ENCODE data around the gene LRIG3.

Gene LRIG3

DNA sequence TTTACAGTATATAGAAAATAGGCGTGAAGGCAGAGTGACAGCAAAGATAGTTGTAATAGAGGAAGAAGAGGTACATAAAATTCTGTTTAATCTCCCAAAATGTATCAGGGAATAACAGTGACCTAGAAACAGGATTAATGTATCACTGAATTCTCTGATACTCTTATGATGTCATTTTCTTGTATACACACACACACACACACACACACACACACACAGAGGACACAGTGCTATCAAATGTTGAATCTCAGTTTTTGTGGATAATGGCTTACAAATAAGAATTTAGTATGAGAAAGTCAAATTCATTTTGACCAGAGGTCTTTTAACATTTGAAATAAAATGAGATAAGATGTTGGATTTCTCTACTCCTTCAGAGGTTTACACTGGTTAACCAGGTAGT, 4.3 kb upstream of the LRIG3 start:
- no peaks in the 10 kb centered on the region for H3K27me3 ChIP-seq
- intact Hi-C loops (cut with DNase I; ENCODE audit: low total_unique reads): no loop called here
- H3K36me3 ChIP-seq: no peaks in the 10 kb centered on the region
- H3K4me3 ChIP-seq: no peak overlapping the region
- H3K9me3 ChIP-seq: no peaks in the 10 kb centered on the region
- TF ChIP-seq, protein P1, sequence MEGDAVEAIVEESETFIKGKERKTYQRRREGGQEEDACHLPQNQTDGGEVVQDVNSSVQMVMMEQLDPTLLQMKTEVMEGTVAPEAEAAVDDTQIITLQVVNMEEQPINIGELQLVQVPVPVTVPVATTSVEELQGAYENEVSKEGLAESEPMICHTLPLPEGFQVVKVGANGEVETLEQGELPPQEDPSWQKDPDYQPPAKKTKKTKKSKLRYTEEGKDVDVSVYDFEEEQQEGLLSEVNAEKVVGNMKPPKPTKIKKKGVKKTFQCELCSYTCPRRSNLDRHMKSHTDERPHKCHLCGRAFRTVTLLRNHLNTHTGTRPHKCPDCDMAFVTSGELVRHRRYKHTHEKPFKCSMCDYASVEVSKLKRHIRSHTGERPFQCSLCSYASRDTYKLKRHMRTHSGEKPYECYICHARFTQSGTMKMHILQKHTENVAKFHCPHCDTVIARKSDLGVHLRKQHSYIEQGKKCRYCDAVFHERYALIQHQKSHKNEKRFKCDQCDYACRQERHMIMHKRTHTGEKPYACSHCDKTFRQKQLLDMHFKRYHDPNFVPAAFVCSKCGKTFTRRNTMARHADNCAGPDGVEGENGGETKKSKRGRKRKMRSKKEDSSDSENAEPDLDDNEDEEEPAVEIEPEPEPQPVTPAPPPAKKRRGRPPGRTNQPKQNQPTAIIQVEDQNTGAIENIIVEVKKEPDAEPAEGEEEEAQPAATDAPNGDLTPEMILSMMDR (IDR thresholded peaks at IDR 0.05): no peak
- no peak overlapping the region for H3K27ac ChIP-seq
- DNase-seq: no peak
- H3K4me1 ChIP-seq: peaks cover 0 to 15% (median 3%) of the 10 kb centered on the region in 4 donors

DNA sequence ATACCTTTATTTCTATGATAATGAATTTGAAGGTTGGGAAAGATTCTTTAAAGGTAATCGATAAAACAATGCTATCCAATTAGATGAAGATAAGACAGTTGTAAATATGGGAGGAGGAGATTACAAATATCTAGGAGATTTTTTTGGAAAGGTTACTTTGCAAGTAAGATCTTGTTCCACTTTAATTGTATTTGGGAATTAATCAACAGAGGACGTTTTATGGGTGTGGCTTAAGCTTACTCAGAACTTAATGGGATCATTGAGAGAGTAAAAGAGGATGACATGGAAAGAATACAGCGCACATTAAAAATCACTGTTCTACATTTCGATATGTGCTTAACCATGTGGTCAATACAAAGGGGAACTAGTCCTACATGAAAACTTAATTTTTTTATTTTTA, 3.5 kb upstream of the LRIG3 start:
- H3K9me3 ChIP-seq: no peaks in the 10 kb centered on the region
- no peak for DNase-seq
- H3K4me1 ChIP-seq: peaks cover 0 to 15% (median 3%) of the 10 kb centered on the region in 4 donors
- no peaks in the 10 kb centered on the region for H3K27me3 ChIP-seq
- TF ChIP-seq, protein P1 (IDR thresholded peaks at IDR 0.05): no peak
- H3K27ac ChIP-seq: no peak overlapping the region
- no peaks in the 10 kb centered on the region for H3K36me3 ChIP-seq
- intact Hi-C loops (cut with DNase I; ENCODE audit: low total_unique reads): no loop called here
- no peak overlapping the region for H3K4me3 ChIP-seq

DNA sequence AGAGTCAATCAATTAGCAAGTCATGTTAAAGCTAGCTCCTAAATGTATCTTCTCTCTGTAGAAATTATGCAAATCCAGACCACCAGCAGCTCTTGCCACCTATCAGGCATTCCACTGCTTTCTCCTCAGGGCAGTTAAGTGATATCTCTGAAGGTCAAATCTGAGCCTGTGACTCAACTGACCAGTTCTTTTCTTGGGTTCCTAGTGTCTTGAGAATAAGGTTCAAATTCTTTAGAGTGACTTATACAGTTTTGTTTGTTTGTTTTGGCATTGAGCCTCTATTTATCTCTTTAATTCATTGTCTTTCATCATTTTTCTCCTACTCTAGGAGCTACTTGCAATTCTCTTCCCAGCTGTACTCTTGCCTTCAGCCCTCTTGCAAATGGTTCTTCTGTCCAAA, 2.5 kb upstream of the LRIG3 start:
- no peak overlapping the region for H3K27ac ChIP-seq

DNA sequence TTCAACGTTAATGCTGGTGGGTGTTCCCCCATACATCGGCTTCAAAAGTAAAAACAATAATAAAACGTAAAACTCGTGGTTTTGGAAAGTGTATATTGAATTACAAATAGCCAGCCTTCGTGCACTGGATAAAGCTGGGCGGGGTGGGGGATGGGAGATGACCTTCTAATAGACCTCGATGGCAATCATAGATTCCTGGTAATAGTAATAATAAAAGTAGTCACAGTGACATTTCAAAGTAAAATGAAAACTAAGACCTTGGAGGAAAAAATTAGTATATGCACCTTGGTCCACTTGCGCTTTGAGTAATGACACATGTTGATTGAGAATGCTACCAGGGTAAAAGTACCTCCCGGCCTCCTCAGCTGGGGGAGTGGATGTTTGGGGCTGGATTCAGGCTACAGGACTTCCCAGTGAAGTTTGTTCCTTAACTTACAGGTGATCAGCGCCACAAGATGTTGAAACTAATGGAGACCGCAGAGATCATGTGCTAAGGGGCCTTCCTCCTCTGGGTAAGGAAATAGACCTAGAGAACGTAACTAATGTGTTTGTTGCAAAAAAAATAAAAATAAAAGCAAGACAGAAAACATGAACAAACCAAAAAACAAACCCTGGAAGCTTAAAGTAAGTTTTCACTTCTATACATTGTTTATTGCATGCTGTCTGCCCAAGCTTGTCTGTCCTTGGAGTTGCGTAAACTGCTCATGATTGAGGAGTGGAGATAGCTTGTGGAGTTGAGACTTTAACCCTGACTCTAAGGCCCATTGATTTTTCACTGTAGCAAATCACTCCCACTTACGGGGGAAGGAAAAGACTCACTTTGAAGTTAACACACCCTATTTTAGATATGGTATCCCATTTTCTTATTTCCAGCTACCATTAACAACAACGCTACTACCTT, 907 bp upstream of the LRIG3 start:
- no peak for DNase-seq
- Histone ChIP-seq H3K27ac (peak overlapping the region; percentile 97 to 98), H3K4me3 (peak overlapping the region; percentile 91 to 96), H3K4me1 (peaks cover 0 to 24% (median 3%) of the 10 kb centered on the region in 4 donors), H3K27me3 (no peaks in the 10 kb centered on the region), H3K36me3 (no peaks in the 10 kb centered on the region), H3K9me3 (no peaks in the 10 kb centered on the region)
- TF ChIP-seq, protein P1 (IDR thresholded peaks at IDR 0.05): no peak
- intact Hi-C loops (cut with DNase I; ENCODE audit: low total_unique reads): no loop called here

More for the DNA sequence above, 2.5 kb upstream of the LRIG3 start:
- peaks cover 0 to 15% (median 3%) of the 10 kb centered on the region in 4 donors for H3K4me1 ChIP-seq
- intact Hi-C loops (cut with DNase I; ENCODE audit: low total_unique reads): no loop called here
- no peak for DNase-seq
- H3K27me3 ChIP-seq: no peaks in the 10 kb centered on the region
- H3K36me3 ChIP-seq: no peaks in the 10 kb centered on the region
- TF ChIP-seq, protein P1 (IDR thresholded peaks at IDR 0.05): no peak
- no peaks in the 10 kb centered on the region for H3K9me3 ChIP-seq
- no peak overlapping the region for H3K4me3 ChIP-seq

DNA sequence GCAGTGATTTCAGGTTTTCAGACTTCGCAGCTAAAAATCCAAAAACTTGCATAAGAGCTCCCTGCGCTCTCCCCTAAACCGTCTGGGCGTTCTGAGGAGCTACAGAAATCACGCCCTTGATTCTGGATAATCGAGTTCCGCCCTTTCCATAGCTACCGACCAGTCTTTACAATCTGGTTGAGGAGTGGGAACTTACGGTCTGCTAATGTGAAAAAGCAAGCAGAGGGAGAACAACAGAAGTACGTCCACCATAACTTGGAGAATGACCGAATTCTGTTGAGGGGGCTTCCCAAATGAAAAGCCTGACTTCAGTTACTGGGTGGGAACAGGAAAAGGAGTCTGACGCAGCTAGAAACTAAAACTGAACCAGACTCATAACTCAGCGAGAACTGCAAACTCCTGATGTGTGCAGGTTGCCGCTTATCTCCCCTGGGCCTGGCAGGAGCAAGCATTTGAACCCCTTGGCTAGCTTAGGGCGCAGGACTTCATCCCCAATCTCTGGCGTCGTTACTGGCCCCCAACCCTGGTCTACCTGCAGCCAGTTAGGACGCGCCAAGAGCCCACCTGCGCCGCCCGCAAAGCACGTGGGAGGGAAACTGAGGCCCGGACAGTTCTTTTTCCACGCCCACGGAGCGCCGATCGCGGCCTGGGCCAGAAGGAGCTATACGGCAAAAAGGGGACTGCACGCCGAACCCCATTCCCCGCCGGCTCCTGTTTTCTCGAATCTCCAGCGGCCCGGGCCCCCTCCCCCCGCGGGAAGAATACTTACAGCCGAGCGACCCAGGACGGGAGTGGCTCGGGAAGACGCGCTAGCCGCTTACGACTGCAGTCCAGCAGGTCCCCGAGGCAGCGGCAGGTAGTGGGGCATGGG, 838 bp downstream of the LRIG3 start:
- peak; percentile 36 to 75 for DNase-seq
- Histone ChIP-seq H3K27ac (peak overlapping the region; percentile 97 to 98), H3K27me3 (no peaks in the 10 kb centered on the region), H3K4me1 (peaks cover 0 to 33% (median 9%) of the 10 kb centered on the region in 4 donors), H3K9me3 (no peaks in the 10 kb centered on the region), H3K36me3 (no peaks in the 10 kb centered on the region), H3K4me3 (peak overlapping the region; percentile 91 to 96)
- intact Hi-C loops (cut with DNase I; ENCODE audit: low total_unique reads): loop anchor here (5.0 kb wide), 2 partner anchors 37 to 382 kb away; no protein-coding TSS in a partner anchor
- TF ChIP-seq, protein P1 (IDR thresholded peaks at IDR 0.05): no peak
